ENCODE results near the gene LRRC7.

Gene LRRC7

GRCh38 chr1:70017770-70018169, 450.0 kb downstream of the LRRC7 start:
- no peaks in the 10 kb centered on the region for H3K36me3 ChIP-seq (replicated peaks; ENCODE audit: insufficient read depth, low read length)
- no peaks in the 10 kb centered on the region for H4K20me1 ChIP-seq (ENCODE audit: insufficient read depth, low read length)
- TF ChIP-seq CTCF (IDR thresholded peaks at IDR 0.05; ENCODE audit: low read length) (no peak), EZH2phosphoT487 (IDR thresholded peaks at IDR 0.05; ENCODE audit: low read length) (no peak), EZH2 (optimal IDR thresholded peaks at IDR 0.05; ENCODE audit: low read depth, low read length) (no peak)
- no peaks in the 10 kb centered on the region for H3K4me1 ChIP-seq (ENCODE audit: low read length)
- H3K4me2 ChIP-seq (ENCODE audit: low read depth, low read length) = no peak overlapping the region
- no peaks in the 10 kb centered on the region for H3K9me3 ChIP-seq (replicated peaks; ENCODE audit: insufficient read depth, low read length)
- no peaks in the 10 kb centered on the region for H3F3A ChIP-seq (ENCODE audit: insufficient read depth, low read length)
- H3K9me2 ChIP-seq (replicated peaks; ENCODE audit: insufficient read depth, low read length) = no peaks in the 10 kb centered on the region
- DNase-seq = no peak
- no peaks in the 10 kb centered on the region for H3K27me3 ChIP-seq (replicated peaks; ENCODE audit: insufficient read depth, low read length)
- no peak overlapping the region for H2AFZ ChIP-seq (ENCODE audit: low read length)
- no peak overlapping the region for H3K9ac ChIP-seq (ENCODE audit: low read length)
- no peaks in the 10 kb centered on the region for H3K79me2 ChIP-seq (ENCODE audit: low read length)
- no peak overlapping the region for H3K27ac ChIP-seq (ENCODE audit: low read length)
- H3K4me3 ChIP-seq (ENCODE audit: low read length) = no peak overlapping the region

GRCh38 chr1:70024272-70024671, 456.6 kb downstream of the LRRC7 start:
- H3K9me3 ChIP-seq (replicated peaks; ENCODE audit: insufficient read depth, low read length) = no peaks in the 10 kb centered on the region
- no peak overlapping the region for H3K27ac ChIP-seq (ENCODE audit: low read length)
- no peaks in the 10 kb centered on the region for H4K20me1 ChIP-seq (ENCODE audit: insufficient read depth, low read length)
- no peak overlapping the region for H3K4me3 ChIP-seq (ENCODE audit: low read length)
- no peaks in the 10 kb centered on the region for H3K36me3 ChIP-seq (replicated peaks; ENCODE audit: insufficient read depth, low read length)
- TF ChIP-seq CTCF (IDR thresholded peaks at IDR 0.05; ENCODE audit: low read length) (no peak), EZH2phosphoT487 (IDR thresholded peaks at IDR 0.05; ENCODE audit: low read length) (no peak), EZH2 (optimal IDR thresholded peaks at IDR 0.05; ENCODE audit: low read depth, low read length) (no peak)
- no peak overlapping the region for H3K4me2 ChIP-seq (ENCODE audit: low read depth, low read length)
- no peaks in the 10 kb centered on the region for H3K9me2 ChIP-seq (replicated peaks; ENCODE audit: insufficient read depth, low read length)
- no peaks in the 10 kb centered on the region for H3K4me1 ChIP-seq (ENCODE audit: low read length)
- no peaks in the 10 kb centered on the region for H3F3A ChIP-seq (ENCODE audit: insufficient read depth, low read length)
- H3K9ac ChIP-seq (ENCODE audit: low read length) = no peak overlapping the region
- H3K27me3 ChIP-seq (replicated peaks; ENCODE audit: insufficient read depth, low read length) = no peaks in the 10 kb centered on the region
- no peak for DNase-seq
- no peak overlapping the region for H2AFZ ChIP-seq (ENCODE audit: low read length)
- no peaks in the 10 kb centered on the region for H3K79me2 ChIP-seq (ENCODE audit: low read length)

- Histone ChIP-seq H3K79me2 (ENCODE audit: low read length) (no peaks in the 10 kb centered on the region), H3K4me2 (ENCODE audit: low read depth, low read length) (no peak overlapping the region)
- TF ChIP-seq EZH2 (optimal IDR thresholded peaks at IDR 0.05; ENCODE audit: low read depth, low read length) = no peak
- TF ChIP-seq CTCF (IDR thresholded peaks at IDR 0.05; ENCODE audit: low read length) = no peak
These were observed 457.3 kb downstream of the LRRC7 start for GRCh38 chr1:70025052-70025451.

More at GRCh38 chr1:70025052-70025451, 457.3 kb downstream of the LRRC7 start:
- no peaks in the 10 kb centered on the region for H3K27me3 ChIP-seq (replicated peaks; ENCODE audit: insufficient read depth, low read length)
- H3K9ac ChIP-seq (ENCODE audit: low read length) = no peak overlapping the region
- no peaks in the 10 kb centered on the region for H3F3A ChIP-seq (ENCODE audit: insufficient read depth, low read length)
- no peaks in the 10 kb centered on the region for H4K20me1 ChIP-seq (ENCODE audit: insufficient read depth, low read length)
- H3K4me3 ChIP-seq (ENCODE audit: low read length) = no peak overlapping the region
- no peaks in the 10 kb centered on the region for H3K36me3 ChIP-seq (replicated peaks; ENCODE audit: insufficient read depth, low read length)
- H3K9me2 ChIP-seq (replicated peaks; ENCODE audit: insufficient read depth, low read length) = no peaks in the 10 kb centered on the region
- H3K27ac ChIP-seq (ENCODE audit: low read length) = no peak overlapping the region
- H3K9me3 ChIP-seq (replicated peaks; ENCODE audit: insufficient read depth, low read length) = no peaks in the 10 kb centered on the region
- no peak for DNase-seq
- H3K4me1 ChIP-seq (ENCODE audit: low read length) = no peaks in the 10 kb centered on the region
- no peak overlapping the region for H2AFZ ChIP-seq (ENCODE audit: low read length)
